WTC11 (cell line): ENCODE results near the gene PRKAG2.

ENCODE experiments used
- CREB1 ChIP-seq: sonication (generic); formaldehyde crosslinking; IDR thresholded peaks from 2 replicates; pipeline ENCODE4 v1.8.0; 2023; ENCODE audit warnings: mild to moderate bottlenecking, missing genetic modification reagents
- CREM ChIP-seq: sonication (generic); formaldehyde crosslinking; IDR thresholded peaks from 2 replicates; pipeline ENCODE4 v1.8.1; 2022; ENCODE audit warnings: mild to moderate bottlenecking, missing genetic modification reagents, moderate library complexity
- CTCF ChIP-seq: fragments of 200-600 bp; IDR thresholded peaks from 2 replicates; pipeline ENCODE4 v1.8.0; 2022; ENCODE audit warnings: antibody characterized with exemption
- GABPB1 ChIP-seq: sonication (generic); formaldehyde crosslinking; IDR thresholded peaks from 2 replicates; pipeline ENCODE4 v1.8.1; 2023; ENCODE audit warnings: mild to moderate bottlenecking, missing genetic modification reagents
- HMGA2 ChIP-seq: fragments of 250-450 bp; sonication (Bioruptor Pico); IDR thresholded peaks from 2 replicates; pipeline ENCODE4 v1.4.0; 2021; ENCODE audit warnings: mild to moderate bottlenecking, moderate library complexity
- TF ChIP-seq, protein P1 (sequence below): sonication (generic); formaldehyde crosslinking; IDR thresholded peaks from 2 replicates; pipeline ENCODE4 v1.8.0; 2022; ENCODE audit warnings: mild to moderate bottlenecking, missing genetic modification reagents
- TF ChIP-seq, protein P2 (sequence below): sonication (generic); formaldehyde crosslinking; IDR thresholded peaks from 2 replicates; pipeline ENCODE4 v1.8.1; 2022; ENCODE audit warnings: low read depth, missing genetic modification reagents, borderline replicate concordance

DNA sequence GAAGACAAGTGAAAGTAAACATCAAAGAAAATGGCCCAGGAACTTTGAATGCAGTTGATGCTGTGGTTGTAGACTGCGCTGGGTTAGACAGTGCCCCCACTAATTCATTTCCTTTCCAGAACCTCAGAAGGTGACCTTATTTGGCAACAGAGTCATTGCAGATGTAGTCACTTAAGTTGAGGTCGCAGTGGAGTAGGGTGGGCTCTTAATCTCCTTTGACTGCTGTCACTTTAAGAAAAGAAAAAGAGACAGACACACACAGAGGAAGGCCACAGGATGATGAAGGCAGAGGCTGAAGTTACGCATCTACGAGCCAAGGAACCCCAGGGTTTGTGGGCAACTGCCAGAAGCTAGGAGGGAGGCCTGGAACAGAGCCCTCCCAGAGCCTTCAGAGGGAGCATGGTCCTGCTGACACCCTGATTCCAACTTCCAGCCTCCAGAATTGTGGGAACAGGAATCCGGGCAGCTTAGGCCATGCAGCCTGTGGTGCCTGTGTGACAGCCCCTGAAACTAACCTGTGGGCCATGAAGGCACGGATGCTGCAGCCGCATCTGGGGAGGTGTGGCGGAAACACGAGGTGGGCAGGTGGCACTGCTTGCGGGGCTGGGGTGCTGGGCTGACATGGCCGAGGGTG, 107.6 kb downstream of the PRKAG2 start:
- TF ChIP-seq, protein P1, sequence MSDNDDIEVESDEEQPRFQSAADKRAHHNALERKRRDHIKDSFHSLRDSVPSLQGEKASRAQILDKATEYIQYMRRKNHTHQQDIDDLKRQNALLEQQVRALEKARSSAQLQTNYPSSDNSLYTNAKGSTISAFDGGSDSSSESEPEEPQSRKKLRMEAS, result no peak
- TF ChIP-seq CREM (CRISPR knock-in tag), result no peak
- no peak for TF ChIP-seq CREB1 (CRISPR knock-in tag)
- no peak for TF ChIP-seq HMGA2 (CRISPR knock-in tag)
- TF ChIP-seq CTCF, result no peak
- TF ChIP-seq, protein P2, sequence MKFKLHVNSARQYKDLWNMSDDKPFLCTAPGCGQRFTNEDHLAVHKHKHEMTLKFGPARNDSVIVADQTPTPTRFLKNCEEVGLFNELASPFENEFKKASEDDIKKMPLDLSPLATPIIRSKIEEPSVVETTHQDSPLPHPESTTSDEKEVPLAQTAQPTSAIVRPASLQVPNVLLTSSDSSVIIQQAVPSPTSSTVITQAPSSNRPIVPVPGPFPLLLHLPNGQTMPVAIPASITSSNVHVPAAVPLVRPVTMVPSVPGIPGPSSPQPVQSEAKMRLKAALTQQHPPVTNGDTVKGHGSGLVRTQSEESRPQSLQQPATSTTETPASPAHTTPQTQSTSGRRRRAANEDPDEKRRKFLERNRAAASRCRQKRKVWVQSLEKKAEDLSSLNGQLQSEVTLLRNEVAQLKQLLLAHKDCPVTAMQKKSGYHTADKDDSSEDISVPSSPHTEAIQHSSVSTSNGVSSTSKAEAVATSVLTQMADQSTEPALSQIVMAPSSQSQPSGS (CRISPR knock-in tag), result no peak
- TF ChIP-seq GABPB1, result no peak
